Gastroesophageal sphincter (tissue), 4 donors: ENCODE measurements around the gene SGMS1. TPM values are rescaled to one million over a fixed set of nuclear protein-coding genes. Genes with fewer than 3 reads are reported as not detected.

Experiments used
- ATAC-seq: fragments of 150-250 bp; one replicate; pipeline ENCODE4 v1.9.1; 2016; ENCODE audit warnings: mild to moderate bottlenecking, moderate library complexity
- H3K27ac ChIP-seq, 4 donors: fragments of 200-600 bp; sonication (generic) in 3 of 4; 1 replicate in 3 of 4; 2 replicates in 1 of 4; pipeline ENCODE4 v1.5.1; 2016 to 2019
- H3K27me3 ChIP-seq: fragments of 200-600 bp; sonication (generic); one replicate; pipeline ENCODE4 v1.5.1; 2019
- H3K36me3 ChIP-seq, 2 donors: fragments of 200-600 bp; sonication (generic); one replicate each; pipeline ENCODE4 v1.5.1; 2019; ENCODE audit warnings: control low read depth in 1 of 2
- H3K4me1 ChIP-seq, 3 donors: fragments of 200-600 bp; sonication (generic); 1 replicate in 2 of 3; 2 replicates in 1 of 3; pipeline ENCODE4 v1.5.1; 2016 to 2019; ENCODE audit warnings: control low read depth in 2 of 3
- H3K4me3 ChIP-seq, 2 donors: fragments of 200-600 bp; sonication (generic); one replicate each; pipeline ENCODE4 v1.5.1; 2019; ENCODE audit warnings: mild to moderate bottlenecking in 1 of 2, moderate library complexity in 1 of 2
- H3K9me3 ChIP-seq, 3 donors: fragments of 200-600 bp; sonication (generic); one replicate each; pipeline ENCODE4 v1.5.1; 2017 to 2019; ENCODE audit warnings: control low read depth in 2 of 3
- CTCF ChIP-seq, 4 experiments: fragments of 200-600 bp in 2 of 4; fragments of 450-650 bp in 2 of 4; sonication (generic) in 1 of 4; IDR thresholded peaks; one replicate each; pipeline ENCODE4 v1.5.1; 2017 to 2019; ENCODE audit warnings: antibody characterized with exemption in 4 of 4, mild to moderate bottlenecking in 2 of 4, moderate library complexity in 2 of 4
- EP300 ChIP-seq: sonication (generic); formaldehyde crosslinking; IDR thresholded peaks from one replicate; pipeline ENCODE4 v1.6.1; 2017; ENCODE audit warnings: antibody characterized with exemption, mild to moderate bottlenecking
- POLR2A ChIP-seq, 2 donors: fragments of 450-650 bp; IDR thresholded peaks; one replicate each; pipeline ENCODE4 v1.6.1; 2017; ENCODE audit warnings: antibody characterized with exemption in 2 of 2, mild to moderate bottlenecking in 2 of 2, moderate library complexity in 1 of 2
- POLR2AphosphoS5 ChIP-seq: sonication (generic); formaldehyde crosslinking; IDR thresholded peaks from one replicate; pipeline ENCODE4 v1.6.1; 2017; ENCODE audit warnings: antibody characterized with exemption
- WGBS, 2 donors: methylation state at CpG; one replicate each; pipeline ENCODE4 v1.1.5; 2018; ENCODE audit warnings: low coverage in 1 of 2; 5-methylcytosine and 5-hydroxymethylcytosine counted together
- total RNA-seq, 4 donors: library from RNA; depleted of rRNA; stranded (reverse); fragments of >200 nt; gene quantifications; one replicate each; pipeline ENCODE4 v1.1.0, GENCODE V29; 2016

The SGMS1 gene
- total RNA-seq, 4 donors from 2014 or later, result 57.7 to 116 (median 66.1) TPM

DNA sequence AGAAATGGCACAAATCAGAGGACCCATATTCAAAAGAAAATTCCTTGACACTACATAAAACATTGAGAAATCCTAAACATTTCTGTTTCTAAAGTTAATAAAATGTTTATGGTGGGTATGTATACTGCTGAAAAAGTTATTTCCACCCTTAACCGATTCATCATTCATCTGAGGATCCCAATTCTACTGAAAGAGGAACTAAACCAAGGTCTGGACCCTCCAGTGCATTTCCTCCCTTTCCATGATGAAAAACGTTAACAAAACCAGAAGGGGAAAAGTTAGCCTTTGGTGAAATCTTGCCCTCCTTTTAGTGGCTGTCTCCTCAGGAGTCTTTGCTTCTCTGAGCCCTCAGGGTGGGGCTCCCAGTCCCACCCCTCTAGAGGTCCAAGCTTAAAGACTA is 227.9 kb downstream of the SGMS1 start:
- no peak overlapping the region for H3K27ac ChIP-seq
- no peaks in the 10 kb centered on the region for H3K9me3 ChIP-seq
- TF ChIP-seq POLR2A (IDR thresholded peaks at IDR 0.05), result no peak
- no peak for TF ChIP-seq POLR2AphosphoS5
- TF ChIP-seq EP300, result no peak
- TF ChIP-seq CTCF (IDR thresholded peaks at IDR 0.05), result no peak
- H3K27me3 ChIP-seq, result no peaks in the 10 kb centered on the region
- 77 to 87% methylated on average over 2 of the region's 2 CpGs for WGBS, 2 donors
- no peak for ATAC-seq
- H3K36me3 ChIP-seq, result no peaks in the 10 kb centered on the region
- H3K4me3 ChIP-seq, result no peak overlapping the region
- H3K4me1 ChIP-seq, result peaks cover 0 to 15% (median 0%) of the 10 kb centered on the region in 3 donors

DNA sequence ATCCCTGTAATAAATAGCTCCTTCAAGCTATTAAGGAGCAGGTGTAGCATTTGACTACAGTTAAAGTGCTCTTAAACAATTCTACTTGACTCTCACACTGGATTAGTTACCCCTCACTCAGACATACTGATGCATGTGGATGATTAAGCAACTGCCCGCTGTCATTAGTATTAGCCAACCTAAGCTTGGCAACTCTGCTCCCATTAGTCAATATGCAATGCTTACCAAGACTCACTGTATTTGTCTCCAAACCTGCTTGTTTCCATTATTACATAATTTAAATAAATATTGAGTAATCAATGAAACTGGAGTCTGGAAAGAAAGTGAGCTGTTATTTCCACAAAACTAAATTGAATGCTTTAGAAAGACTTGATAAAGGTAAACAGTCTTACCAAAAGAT is 228.5 kb downstream of the SGMS1 start:
- peak; percentile 83 for ATAC-seq
- no peaks in the 10 kb centered on the region for H3K27me3 ChIP-seq
- 67 to 80% methylated on average over 1 of the region's 1 CpG for WGBS, 2 donors

DNA sequence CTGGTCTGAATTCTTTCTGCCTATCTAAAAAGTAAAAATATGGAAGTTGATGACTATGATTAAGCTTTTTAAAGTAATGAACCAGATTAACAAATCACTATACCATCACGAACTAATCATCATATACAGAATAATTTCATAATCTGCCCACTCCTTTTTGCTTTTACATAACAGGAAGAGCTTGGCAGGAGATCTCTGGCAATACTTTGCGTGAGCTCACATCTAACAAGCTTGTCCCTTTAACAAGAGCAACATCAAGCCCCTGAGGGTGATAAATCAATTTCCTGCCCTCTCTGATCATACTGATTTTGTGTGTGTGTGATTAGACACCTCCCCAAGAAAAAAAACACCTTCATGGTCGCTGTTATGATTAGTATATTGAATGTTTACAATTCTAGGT is 228.9 kb downstream of the SGMS1 start:
- ATAC-seq, result no peak
- WGBS, 2 donors, result 70 to 71% methylated on average over 2 to 3 of the region's 3 CpGs
- TF ChIP-seq EP300 (no peak), CTCF (IDR thresholded peaks at IDR 0.05) (no peak), POLR2A (IDR thresholded peaks at IDR 0.05) (no peak), POLR2AphosphoS5 (no peak)
- no peak overlapping the region for H3K27ac ChIP-seq
- no peaks in the 10 kb centered on the region for H3K9me3 ChIP-seq
- no peaks in the 10 kb centered on the region for H3K27me3 ChIP-seq
- peaks cover 0 to 15% (median 0%) of the 10 kb centered on the region in 3 donors for H3K4me1 ChIP-seq
- no peaks in the 10 kb centered on the region for H3K36me3 ChIP-seq
- H3K4me3 ChIP-seq, result no peak overlapping the region

More for the DNA sequence above, 228.5 kb downstream of the SGMS1 start:
- Histone ChIP-seq H3K4me3 (no peak overlapping the region), H3K4me1 (peaks cover 0 to 15% (median 0%) of the 10 kb centered on the region in 3 donors), H3K9me3 (no peaks in the 10 kb centered on the region), H3K36me3 (no peaks in the 10 kb centered on the region), H3K27ac (no peak overlapping the region)
- TF ChIP-seq POLR2AphosphoS5 (peak; percentile 41), EP300 (no peak)

- no peak overlapping the region for H3K4me3 ChIP-seq
- no peaks in the 10 kb centered on the region for H3K36me3 ChIP-seq
- no peak overlapping the region for H3K27ac ChIP-seq
- WGBS, 2 donors, result 82% methylated on average over 4 to 6 of the region's 6 CpGs
- no peaks in the 10 kb centered on the region for H3K9me3 ChIP-seq
- H3K27me3 ChIP-seq, result no peaks in the 10 kb centered on the region
- TF ChIP-seq CTCF (IDR thresholded peaks at IDR 0.05) (no peak), EP300 (no peak), POLR2AphosphoS5 (no peak), POLR2A (IDR thresholded peaks at IDR 0.05) (no peak)
- peaks cover 0 to 15% (median 0%) of the 10 kb centered on the region in 3 donors for H3K4me1 ChIP-seq
- no peak for ATAC-seq
These were observed 229.8 kb downstream of the SGMS1 start for GRCh38 chr10:50393784-50394467.

- TF ChIP-seq CTCF (IDR thresholded peaks at IDR 0.05) (no peak), POLR2A (IDR thresholded peaks at IDR 0.05) (no peak), EP300 (no peak), POLR2AphosphoS5 (no peak)
- Histone ChIP-seq H3K36me3 (no peaks in the 10 kb centered on the region), H3K27me3 (no peaks in the 10 kb centered on the region), H3K27ac (no peak overlapping the region), H3K4me1 (peaks cover 0 to 15% (median 0%) of the 10 kb centered on the region in 3 donors), H3K9me3 (no peaks in the 10 kb centered on the region), H3K4me3 (no peak overlapping the region)
- no peak for ATAC-seq
- 82 to 88% methylated on average over 4 to 6 of the region's 6 CpGs for WGBS, 2 donors
These were observed 230.6 kb downstream of the SGMS1 start for GRCh38 chr10:50392966-50393718.
